CD4-positive, alpha-beta memory T cell (primary cell): ENCODE measurements around the gene ADAM10. TPM values are rescaled to one million over a fixed set of nuclear protein-coding genes. Genes with fewer than 3 reads are reported as not detected.

ENCODE experiments used
- CTCF ChIA-PET: fragments of 350-600 bp; sonication (Branson Sonifier 250); formaldehyde crosslinking; loops from one replicate; lab custom pipeline; 2021; ENCODE audit warnings: inconsistent platforms; ENCODE audit not compliant: partially characterized antibody; lab: Charles Lee
- POLR2A ChIA-PET: fragments of 350-600 bp; sonication (Branson Sonifier 250); formaldehyde crosslinking; loops from one replicate; lab custom pipeline; 2021; ENCODE audit not compliant: partially characterized antibody; lab: Charles Lee
- DNase-seq, 5 donors: peaks; one replicate each; pipeline versions ENCODE4 v3.0.0 to v3.0.0-alpha.2; 2020 to 2022; ENCODE audit warnings: mixed read lengths in 1 of 5
- H3K27ac ChIP-seq: one replicate; pipeline ENCODE4 v1.7.0; 2013; ENCODE audit warnings: low read depth, low read length
- H3K27me3 ChIP-seq: 2 replicates; pipeline ENCODE4 v1.7.0; 2013; ENCODE audit warnings: mild to moderate bottlenecking, low read length, moderate library complexity; ENCODE audit not compliant: insufficient read depth
- H3K36me3 ChIP-seq: 2 replicates; pipeline ENCODE4 v1.7.0; 2013; ENCODE audit warnings: mild to moderate bottlenecking, low read length, moderate library complexity; ENCODE audit not compliant: insufficient read depth
- H3K4me1 ChIP-seq: 2 replicates; pipeline ENCODE4 v1.7.0; 2013; ENCODE audit warnings: mild to moderate bottlenecking, low read length, moderate library complexity; ENCODE audit not compliant: insufficient read depth
- H3K4me3 ChIP-seq, 2 donors: one replicate each; pipeline ENCODE4 v1.7.0; 2013; ENCODE audit warnings: low read length in 2 of 2, mild to moderate bottlenecking in 1 of 2
- H3K9me3 ChIP-seq, 2 donors: one replicate each; pipeline ENCODE4 v1.7.0; 2013; ENCODE audit warnings: low read length in 2 of 2, control low read depth in 1 of 2; ENCODE audit not compliant: control insufficient read depth in 1 of 2
- H3K27ac Mint-ChIP-seq, 7 donors: one replicate each; pipeline ENCODE4 v1.8.0; 2020 to 2021; ENCODE audit warnings: mixed read lengths in 7 of 7, mild to moderate bottlenecking in 6 of 7, inconsistent platforms in 3 of 7, moderate library complexity in 3 of 7
- H3K27me3 Mint-ChIP-seq, 2 donors: one replicate each; pipeline ENCODE4 v1.8.0; 2020 to 2021; ENCODE audit warnings: mixed read lengths in 2 of 2
- H3K36me3 Mint-ChIP-seq, 2 donors: one replicate each; pipeline ENCODE4 v1.8.0; 2020 to 2021; ENCODE audit warnings: mixed read lengths in 2 of 2, inconsistent platforms in 1 of 2, mild to moderate bottlenecking in 1 of 2
- H3K4me1 Mint-ChIP-seq, 4 donors: one replicate each; pipeline ENCODE4 v1.8.0; 2020 to 2021; ENCODE audit warnings: mixed read lengths in 4 of 4, mild to moderate bottlenecking in 1 of 4
- H3K4me3 Mint-ChIP-seq, 8 donors: one replicate each; pipeline ENCODE4 v1.8.0; 2020 to 2021; ENCODE audit warnings: mixed read lengths in 8 of 8, mild to moderate bottlenecking in 7 of 8, moderate library complexity in 6 of 8, inconsistent platforms in 3 of 8
- H3K9me3 Mint-ChIP-seq, 8 donors: one replicate each; pipeline ENCODE4 v1.8.0; 2020 to 2021; ENCODE audit warnings: mixed read lengths in 8 of 8, mild to moderate bottlenecking in 5 of 8, inconsistent platforms in 3 of 8, moderate library complexity in 1 of 8
- intact Hi-C: fragments of 100-400 bp; cut with micrococcal nuclease; formaldehyde crosslinking; loops from one replicate; pipeline ENCODE4 v1.15.1; 2023
- polyA plus RNA-seq, 2 donors: library from polyadenylated mRNA; unstranded; fragments of 300-500 nt; fragmentation: Illumina TruSeq; gene quantifications; one replicate each; pipeline ENCODE4 v1.2.3, GENCODE V29; 2021
- total RNA-seq, 2 experiments: library from RNA; stranded (reverse); gene quantifications; one replicate each; pipeline ENCODE4 v1.2.3, GENCODE V29; 2021

Gene ADAM10
- total and polyA plus RNA-seq, 4 experiments from 2014 or later = 129 to 258 (median 135) TPM

DNA sequence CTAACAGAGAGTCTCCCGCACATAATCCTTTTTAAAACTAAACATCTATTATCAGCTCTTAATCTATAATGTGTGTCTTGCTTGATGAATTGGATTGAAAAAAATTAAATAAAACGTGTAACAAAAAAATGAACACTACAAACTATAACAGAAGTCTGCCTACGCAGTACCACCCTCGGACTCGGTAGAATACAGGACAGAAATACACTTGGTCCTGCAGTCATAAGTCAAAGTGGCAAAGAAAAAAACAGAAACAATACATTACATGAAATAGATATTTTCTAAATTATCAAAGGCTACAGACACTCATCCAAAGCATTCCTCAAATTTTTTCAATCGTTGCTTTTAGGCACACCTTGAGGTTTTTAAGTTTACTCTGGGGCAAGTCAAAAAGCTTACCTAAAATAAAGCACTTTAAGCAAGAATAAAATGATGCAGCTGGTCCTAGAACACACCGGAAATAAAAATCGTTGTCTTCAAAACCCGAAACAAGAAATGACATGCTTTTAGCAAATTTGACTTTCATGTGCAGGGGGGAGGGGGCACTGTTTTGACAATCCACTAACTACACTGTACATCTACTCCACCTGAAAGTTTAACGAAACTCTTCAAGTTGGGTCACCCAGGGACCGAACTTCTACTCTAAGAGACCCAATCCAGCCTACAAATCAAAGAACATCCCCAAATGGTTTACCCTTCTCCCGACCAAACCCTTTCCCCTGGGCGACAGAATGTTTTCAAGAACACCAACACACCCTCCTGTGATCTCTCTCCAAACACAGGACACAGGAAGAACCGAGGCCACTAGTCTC is 1.3 kb downstream of the ADAM10 start:
- Histone ChIP-seq H3K4me3 (peak overlapping the region; percentile 63 to 96), H3K36me3 (no peaks in the 10 kb centered on the region), H3K27ac (peak overlapping the region; percentile 79), H3K4me1 (peaks cover 49% of the 10 kb centered on the region), H3K9me3 (no peaks in the 10 kb centered on the region), H3K27me3 (no peaks in the 10 kb centered on the region)
- peaks cover 0 to 2% (median 0%) of the 10 kb centered on the region in 8 donors for H3K9me3 Mint-ChIP-seq
- ChIA-PET POLR2A (interaction anchor here (1.1 to 4.6 kb wide), 5 partner anchors 9 to 119 kb away, joined by 3 to 119 read pairs (median 3); partner anchors contain the start of gene MINDY2), CTCF (interaction anchor here (0.9 to 5.5 kb wide), 2 partner anchors 11 to 23 kb away, joined by 3 to 56 read pairs; partner anchors contain the start of gene MINDY2)
- H3K27me3 Mint-ChIP-seq = no peaks in the 10 kb centered on the region
- DNase-seq = peak; percentile 31 to 54 (median 44)
- peak overlapping the region; percentile 96 to 99 (median 97) for H3K4me3 Mint-ChIP-seq
- intact Hi-C loops = loop anchor here (2.0 to 5.0 kb wide), 3 partner anchors 121 to 941 kb away; partner anchors contain the start of genes BNIP2 and RNF111
- H3K4me1 Mint-ChIP-seq = peaks cover 31 to 62% (median 44%) of the 10 kb centered on the region in 4 donors
- H3K27ac Mint-ChIP-seq = peak overlapping the region; percentile 90 to 96 (median 94)
- peaks cover 0 to 15% of the 10 kb centered on the region in 2 donors for H3K36me3 Mint-ChIP-seq

GRCh38 chr15:58746174-58746573 is 3.3 kb downstream of the ADAM10 start:
- POLR2A ChIA-PET = interaction anchor here (0.7 to 4.6 kb wide), 2 partner anchors 14 to 25 kb away, joined by 3 to 119 read pairs; partner anchors contain the start of gene MINDY2

DNA sequence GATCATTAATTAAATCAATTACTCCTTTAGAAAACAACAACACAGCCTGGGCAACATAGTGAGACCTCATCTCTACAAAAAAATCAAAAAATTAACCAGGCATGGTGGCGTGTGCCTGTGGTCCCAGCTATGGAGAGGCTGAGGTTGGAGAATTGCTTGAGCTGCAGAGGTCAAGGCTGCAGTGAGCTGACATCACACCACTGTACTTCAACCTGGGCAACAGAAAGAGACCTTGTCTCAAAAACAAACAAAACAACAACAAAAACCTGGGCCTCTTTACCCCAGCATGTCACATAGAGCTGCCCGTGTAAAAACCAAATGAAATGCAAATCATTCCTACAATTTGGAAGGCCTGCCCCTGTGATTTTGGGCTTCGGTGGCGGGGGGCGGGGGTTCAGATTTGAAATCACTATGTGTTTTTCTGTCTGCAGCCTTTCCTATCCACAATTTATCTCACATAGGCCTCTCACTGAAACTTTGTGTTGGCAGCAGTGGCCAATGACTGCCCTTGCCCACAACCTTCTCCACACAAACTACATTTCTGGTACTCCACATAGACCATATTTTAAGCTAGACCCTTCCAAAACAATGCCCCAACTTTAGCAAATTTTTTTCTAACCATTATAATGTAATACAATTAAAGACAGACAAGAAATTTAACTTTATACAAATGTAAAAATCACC is 6.5 kb downstream of the ADAM10 start:
- Mint-ChIP-seq H3K9me3 (no peaks in the 10 kb centered on the region), H3K4me3 (peak overlapping the region in 3 of 8 donors; percentile 15 to 57 (median 39)), H3K4me1 (peaks cover 52 to 81% (median 66%) of the 10 kb centered on the region in 4 donors), H3K27ac (peak overlapping the region in 1 of 7 donors; percentile 61), H3K27me3 (no peaks in the 10 kb centered on the region), H3K36me3 (peaks cover 0 to under 1% of the 10 kb centered on the region in 2 donors)
- Histone ChIP-seq H3K4me1 (peaks cover 74% of the 10 kb centered on the region), H3K27me3 (no peaks in the 10 kb centered on the region), H3K36me3 (no peaks in the 10 kb centered on the region), H3K9me3 (no peaks in the 10 kb centered on the region), H3K4me3 (no peak overlapping the region), H3K27ac (no peak overlapping the region)
- intact Hi-C loops = no loop called here
- POLR2A ChIA-PET = interaction anchor here (1.2 kb wide), 1 partner anchor 28 kb away, joined by 3 read pairs; the partner anchor contains the start of gene MINDY2
- CTCF ChIA-PET = interaction anchor here (1.0 kb wide), 1 partner anchor 28 kb away, joined by 3 read pairs; the partner anchor contains the start of gene MINDY2
- no peak for DNase-seq

More at GRCh38 chr15:58746174-58746573, 3.3 kb downstream of the ADAM10 start:
- Mint-ChIP-seq H3K4me3 (peak overlapping the region in 6 of 8 donors; percentile 26 to 68 (median 60)), H3K27me3 (no peaks in the 10 kb centered on the region), H3K36me3 (peaks cover 0 to 15% of the 10 kb centered on the region in 2 donors), H3K9me3 (peaks cover 0 to 2% (median 0%) of the 10 kb centered on the region in 8 donors), H3K27ac (peak overlapping the region in 1 of 7 donors; percentile 47), H3K4me1 (peaks cover 49 to 83% (median 63%) of the 10 kb centered on the region in 4 donors)
- no peak for DNase-seq
- H3K4me1 ChIP-seq = peaks cover 68% of the 10 kb centered on the region
- intact Hi-C loops = loop anchor here (5.0 kb wide), 2 partner anchors 119 to 241 kb away; partner anchors contain the start of gene RNF111
- H3K36me3 ChIP-seq = no peaks in the 10 kb centered on the region
- H3K4me3 ChIP-seq = no peak overlapping the region
- no peaks in the 10 kb centered on the region for H3K9me3 ChIP-seq
- CTCF ChIA-PET = interaction anchor here (1.0 to 5.5 kb wide), 3 partner anchors 14 to 25 kb away, joined by 4 to 56 read pairs (median 4); partner anchors contain the start of gene MINDY2
- H3K27me3 ChIP-seq = no peaks in the 10 kb centered on the region
- H3K27ac ChIP-seq = no peak overlapping the region

GRCh38 chr15:58742022-58742813 is 7.3 kb downstream of the ADAM10 start:
- peaks cover 48 to 83% (median 66%) of the 10 kb centered on the region in 4 donors for H3K4me1 Mint-ChIP-seq
- Histone ChIP-seq H3K9me3 (no peaks in the 10 kb centered on the region), H3K4me1 (peaks cover 74% of the 10 kb centered on the region), H3K27ac (no peak overlapping the region), H3K36me3 (no peaks in the 10 kb centered on the region), H3K27me3 (no peaks in the 10 kb centered on the region), H3K4me3 (no peak overlapping the region)
- ChIA-PET POLR2A (interaction anchor here (1.2 to 1.9 kb wide), 2 partner anchors 8 to 29 kb away, joined by 3 to 6 read pairs; partner anchors contain the start of genes ADAM10 and MINDY2), CTCF (interaction anchor here (1.0 kb wide), 1 partner anchor 28 kb away, joined by 3 read pairs; the partner anchor contains the start of gene MINDY2)
- no peak for DNase-seq
- H3K9me3 Mint-ChIP-seq = no peaks in the 10 kb centered on the region
- no peak overlapping the region for H3K27ac Mint-ChIP-seq
- H3K36me3 Mint-ChIP-seq = no peaks in the 10 kb centered on the region
- intact Hi-C loops = no loop called here
- no peaks in the 10 kb centered on the region for H3K27me3 Mint-ChIP-seq
- H3K4me3 Mint-ChIP-seq = peak overlapping the region in 4 of 8 donors; percentile 3 to 57 (median 30)

GRCh38 chr15:58741032-58741431 is 8.5 kb downstream of the ADAM10 start:
- Mint-ChIP-seq H3K4me3 (peak overlapping the region in 1 of 8 donors; percentile 51), H3K27me3 (no peaks in the 10 kb centered on the region), H3K27ac (no peak overlapping the region), H3K4me1 (peaks cover 51 to 88% (median 71%) of the 10 kb centered on the region in 4 donors), H3K36me3 (no peaks in the 10 kb centered on the region), H3K9me3 (no peaks in the 10 kb centered on the region)
- peaks cover 71% of the 10 kb centered on the region for H3K4me1 ChIP-seq
- ChIA-PET POLR2A (interaction anchor here (1.9 kb wide), 1 partner anchor 9 kb away, joined by 6 read pairs; the partner anchor contains the start of gene ADAM10), CTCF (interaction anchor here (1.3 kb wide), 1 partner anchor 29 kb away, joined by 3 read pairs; no protein-coding TSS in a partner anchor)
- no peak overlapping the region for H3K4me3 ChIP-seq
- H3K9me3 ChIP-seq = no peaks in the 10 kb centered on the region
- no peaks in the 10 kb centered on the region for H3K27me3 ChIP-seq
- intact Hi-C loops = no loop called here
- no peaks in the 10 kb centered on the region for H3K36me3 ChIP-seq
- no peak for DNase-seq
- H3K27ac ChIP-seq = no peak overlapping the region

DNA sequence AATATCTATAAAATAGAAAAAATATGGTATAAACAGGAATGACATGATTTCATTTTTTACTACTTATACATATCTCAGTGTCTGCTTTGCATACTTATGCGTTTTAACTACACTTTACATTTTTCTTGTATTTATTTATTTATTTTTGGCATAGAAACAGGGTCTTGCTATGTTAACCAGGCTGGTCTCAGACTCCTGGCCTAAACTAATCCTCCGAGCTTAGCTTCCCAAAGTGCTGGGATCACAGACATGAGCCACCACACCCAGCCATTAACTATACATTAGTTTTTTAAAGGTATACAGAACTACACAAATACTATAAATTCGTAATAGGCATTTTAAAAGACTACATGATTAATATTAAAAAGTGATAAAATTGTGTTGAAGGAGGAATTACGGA is 9.1 kb downstream of the ADAM10 start:
- H3K36me3 Mint-ChIP-seq = no peaks in the 10 kb centered on the region
- no peaks in the 10 kb centered on the region for H3K27me3 ChIP-seq
- H3K4me1 Mint-ChIP-seq = peaks cover 49 to 85% (median 68%) of the 10 kb centered on the region in 4 donors
- H3K4me3 ChIP-seq = no peak overlapping the region
- no peaks in the 10 kb centered on the region for H3K36me3 ChIP-seq
- no peak overlapping the region for H3K4me3 Mint-ChIP-seq
- H3K9me3 ChIP-seq = no peaks in the 10 kb centered on the region
- H3K27ac Mint-ChIP-seq = no peak overlapping the region
- CTCF ChIA-PET = interaction anchor here (1.3 kb wide), 1 partner anchor 30 kb away, joined by 3 read pairs; no protein-coding TSS in a partner anchor
- no peak overlapping the region for H3K27ac ChIP-seq
- H3K27me3 Mint-ChIP-seq = no peaks in the 10 kb centered on the region
- intact Hi-C loops = no loop called here
- no peak for DNase-seq
- H3K9me3 Mint-ChIP-seq = no peaks in the 10 kb centered on the region
- POLR2A ChIA-PET = interaction anchor here (1.9 kb wide), 1 partner anchor 9 kb away, joined by 6 read pairs; the partner anchor contains the start of gene ADAM10
- H3K4me1 ChIP-seq = peaks cover 71% of the 10 kb centered on the region
